ENCODE results near the gene TSPAN10. TPM values are rescaled to one million over a fixed set of nuclear protein-coding genes. Genes with fewer than 3 reads are reported as not detected.
"Not testable (repeated sequence)": the region's sequence is repeated elsewhere in the genome, so short reads cannot be mapped to it uniquely, and the experiment has no call there.

TSPAN10 gene
- total RNA-seq, 1 donor from 2014 or later: 0.24 TPM

- ATAC-seq: peak; percentile 24
These were observed 18.6 kb downstream of the TSPAN10 start for GRCh38 chr17:81655378-81656117.

GRCh38 chr17:81656118-81656743 lies 19.2 kb downstream of the TSPAN10 start, which contains the start of gene PDE6G:
PDE6G (minus strand) TSS chr17:81656542; CDS start chr17:81653305, 3,237 bp downstream.
- intact Hi-C loops (cut with DNase I): no loop called here
- ATAC-seq: no peak
- no peak for DNase-seq (ENCODE audit: missing footprints)

More at GRCh38 chr17:81655378-81656117, 18.6 kb downstream of the TSPAN10 start:
- intact Hi-C loops (cut with DNase I): no loop called here
- no peak for DNase-seq (ENCODE audit: missing footprints)

GRCh38 chr17:81656835-81657234 lies 19.8 kb downstream of the TSPAN10 start:
- intact Hi-C loops (cut with DNase I): no loop called here
- DNase-seq (ENCODE audit: missing footprints) (no peak), ATAC-seq (no peak)

GRCh38 chr17:81659038-81659437 lies 22.0 kb downstream of the TSPAN10 start:
- ATAC-seq: no peak
- no peak for DNase-seq (ENCODE audit: missing footprints)
- intact Hi-C loops (cut with DNase I): no loop called here

- intact Hi-C loops (cut with DNase I): no loop called here
- DNase-seq (ENCODE audit: missing footprints) (no peak), ATAC-seq (no peak)
These were observed 23.4 kb downstream of the TSPAN10 start for GRCh38 chr17:81660441-81660840.

GRCh38 chr17:81662002-81662401 lies 25.0 kb downstream of the TSPAN10 start:
- intact Hi-C loops (cut with DNase I): no loop called here
- no peak for ATAC-seq
- no peak for DNase-seq (ENCODE audit: missing footprints)

GRCh38 chr17:81664051-81664470 lies 27.1 kb downstream of the TSPAN10 start:
- intact Hi-C loops (cut with DNase I): no loop called here
- ATAC-seq: no peak
- DNase-seq (ENCODE audit: missing footprints): no peak

- peak; percentile 11 for ATAC-seq
- DNase-seq (ENCODE audit: missing footprints): no peak
- intact Hi-C loops (cut with DNase I): no loop called here
These were observed 28.5 kb downstream of the TSPAN10 start for GRCh38 chr17:81665205-81666091.

- intact Hi-C loops (cut with DNase I): no loop called here
- ATAC-seq: peak; percentile 9
These were observed 29.0 kb downstream of the TSPAN10 start for GRCh38 chr17:81666092-81666341.

GRCh38 chr17:81666342-81667191 lies 29.6 kb downstream of the TSPAN10 start, which contains the start of the genes CCDC137 and OXLD1:
CCDC137 (plus strand) TSS chr17:81666737; CDS start chr17:81666767, 30 bp downstream.
OXLD1 (minus strand) TSS chr17:81666605; CDS start chr17:81666577, 28 bp downstream.
- intact Hi-C loops (cut with DNase I): no loop called here
- DNase-seq (ENCODE audit: missing footprints): peak; percentile 99
- ATAC-seq: peak; percentile 99

More at GRCh38 chr17:81666092-81666341, 29.0 kb downstream of the TSPAN10 start:
- DNase-seq (ENCODE audit: missing footprints): no peak

- intact Hi-C loops (cut with DNase I): no loop called here
- DNase-seq (ENCODE audit: missing footprints): no peak
- ATAC-seq: no peak
These were observed 30.8 kb downstream of the TSPAN10 start for GRCh38 chr17:81667754-81668153.

- DNase-seq (ENCODE audit: missing footprints): peak; percentile 50
- ATAC-seq: no peak
- intact Hi-C loops (cut with DNase I): no loop called here
These were observed 35.5 kb downstream of the TSPAN10 start for GRCh38 chr17:81672504-81672903.

GRCh38 chr17:81672954-81673353 lies 36.0 kb downstream of the TSPAN10 start:
- DNase-seq (ENCODE audit: missing footprints): peak; percentile 41
- intact Hi-C loops (cut with DNase I): no loop called here
- ATAC-seq: no peak

- DNase-seq (ENCODE audit: missing footprints) (no peak), ATAC-seq (no peak)
- intact Hi-C loops (cut with DNase I): no loop called here
These were observed 36.7 kb downstream of the TSPAN10 start for GRCh38 chr17:81673561-81674258.

- ATAC-seq; intact Hi-C loops (cut with DNase I): not testable (repeated sequence)
These were observed 38.7 kb downstream of the TSPAN10 start for GRCh38 chr17:81675515-81676221.

GRCh38 chr17:81676906-81677305 lies 39.9 kb downstream of the TSPAN10 start:
- no peak for ATAC-seq

More at GRCh38 chr17:81675515-81676221, 38.7 kb downstream of the TSPAN10 start:
- peak; percentile 49 for DNase-seq (ENCODE audit: missing footprints)

GRCh38 chr17:81680150-81680549 lies 43.2 kb downstream of the TSPAN10 start:
- ATAC-seq: no peak
- DNase-seq (ENCODE audit: missing footprints): no peak
- intact Hi-C loops (cut with DNase I): loop anchor here (5.0 kb wide), 1 partner anchor 43 kb away; the partner anchor contains the start of genes NPLOC4 and TSPAN10

More at GRCh38 chr17:81676906-81677305, 39.9 kb downstream of the TSPAN10 start:
- intact Hi-C loops (cut with DNase I): no loop called here
- DNase-seq (ENCODE audit: missing footprints): peak; percentile 50

Measured in Right ventricle myocardium inferior (tissue), 1 donor.